HG02870 (cell line): Measurements from ENCODE around the gene MYH7.
"Not testable (repeated sequence)": the region's sequence is repeated elsewhere in the genome, so short reads cannot be mapped to it uniquely, and the experiment has no call there.

ENCODE experiments used
- ATAC-seq: cut with Tn5 transposase; IDR thresholded peaks from one replicate; pipeline ENCODE4 v1.9.1; 2021; ENCODE audit warnings: mild to moderate bottlenecking, moderate library complexity; ENCODE audit not compliant: unreplicated experiment

MYH7 gene

DNA sequence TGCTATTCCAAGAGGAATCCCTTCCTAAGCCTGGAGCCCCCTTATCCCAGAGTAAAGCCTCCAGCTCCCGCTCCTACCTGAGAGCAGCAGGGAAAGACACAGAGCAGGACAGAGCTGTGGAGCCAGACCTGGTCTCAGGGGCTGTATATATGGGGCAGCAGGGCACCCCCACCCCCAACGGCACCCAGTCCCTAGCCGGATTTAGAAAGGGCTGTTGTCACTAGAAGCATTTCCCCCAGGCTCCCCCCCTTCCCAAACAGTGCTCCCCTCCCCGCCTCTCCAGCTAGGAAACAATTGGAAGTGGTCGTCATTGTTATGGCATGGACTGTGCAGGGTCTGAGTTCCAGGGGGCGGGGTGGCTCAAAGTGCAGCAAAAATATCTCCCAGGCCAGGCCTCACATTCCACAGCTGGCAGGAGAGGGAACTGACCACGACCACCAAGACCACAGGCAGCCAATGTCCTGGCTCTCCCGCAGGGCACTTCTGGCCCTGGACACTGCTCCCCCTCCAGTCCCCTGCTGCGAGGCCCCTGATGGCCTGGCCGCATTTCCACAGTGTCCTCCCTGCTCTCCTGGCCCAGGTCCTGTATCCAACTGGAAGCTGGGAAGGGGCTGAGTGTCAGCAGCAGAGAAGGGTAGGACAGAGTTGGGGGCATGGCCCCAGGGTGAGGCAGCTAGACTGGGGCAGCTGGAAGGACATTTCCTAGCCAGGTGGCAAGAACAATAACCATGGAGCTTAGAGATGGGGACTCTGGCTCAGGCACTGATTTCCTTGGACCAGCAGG, at the start of gene MYH7:
Gene MYH7, minus strand, starts transcription at position 118 of the 784 bp plus-strand sequence. CDS start 1,928 bp downstream, outside the sequence.
- no peak for ATAC-seq

DNA sequence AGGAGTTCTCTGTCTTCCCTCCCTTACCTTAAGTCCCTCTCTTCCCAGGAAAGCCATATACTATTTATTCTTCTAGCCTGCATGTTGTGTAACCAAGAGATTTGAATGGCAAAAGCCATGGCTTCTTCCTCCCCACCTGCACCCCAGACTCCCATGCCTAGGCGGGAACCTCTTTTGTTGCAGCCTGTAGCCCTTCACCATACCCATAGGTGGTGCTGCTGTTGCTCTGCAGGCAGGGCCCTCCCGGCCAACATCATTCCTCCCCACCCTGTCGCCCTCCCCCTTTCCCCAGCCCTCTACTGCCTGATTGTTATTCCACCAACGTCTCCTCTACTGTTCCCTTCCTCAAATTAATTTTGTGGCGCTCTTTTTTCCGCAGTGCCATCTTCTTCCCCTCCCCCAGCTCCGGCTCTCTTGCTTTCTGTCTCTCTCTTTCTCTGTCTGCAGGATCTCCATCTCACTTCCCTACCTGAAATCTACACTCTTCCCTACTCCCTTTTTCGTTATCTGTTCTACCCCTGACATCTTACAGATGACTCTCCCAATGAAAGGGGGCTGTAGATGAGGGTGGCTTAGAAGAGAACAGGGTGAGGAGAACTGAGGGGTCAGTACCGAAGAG, 47.9 kb upstream of the MYH7 start:
- no peak for ATAC-seq

DNA sequence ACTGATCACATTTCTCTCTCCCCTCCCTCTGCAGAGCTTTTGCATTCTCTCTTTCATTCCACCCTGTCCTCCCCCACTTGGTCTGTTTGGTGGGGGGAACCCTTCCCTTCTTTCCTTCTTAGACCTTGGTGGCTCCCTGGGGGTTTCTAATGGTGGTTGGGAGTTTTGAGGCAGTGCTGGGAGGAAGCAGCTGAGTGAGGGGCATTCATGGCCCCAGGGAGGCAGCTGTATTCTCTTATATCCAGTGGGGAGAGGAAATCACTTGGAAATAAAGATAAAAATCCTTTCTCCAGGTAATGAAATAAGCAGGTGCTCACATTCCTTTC, 47.3 kb upstream of the MYH7 start:
- ATAC-seq = no peak

DNA sequence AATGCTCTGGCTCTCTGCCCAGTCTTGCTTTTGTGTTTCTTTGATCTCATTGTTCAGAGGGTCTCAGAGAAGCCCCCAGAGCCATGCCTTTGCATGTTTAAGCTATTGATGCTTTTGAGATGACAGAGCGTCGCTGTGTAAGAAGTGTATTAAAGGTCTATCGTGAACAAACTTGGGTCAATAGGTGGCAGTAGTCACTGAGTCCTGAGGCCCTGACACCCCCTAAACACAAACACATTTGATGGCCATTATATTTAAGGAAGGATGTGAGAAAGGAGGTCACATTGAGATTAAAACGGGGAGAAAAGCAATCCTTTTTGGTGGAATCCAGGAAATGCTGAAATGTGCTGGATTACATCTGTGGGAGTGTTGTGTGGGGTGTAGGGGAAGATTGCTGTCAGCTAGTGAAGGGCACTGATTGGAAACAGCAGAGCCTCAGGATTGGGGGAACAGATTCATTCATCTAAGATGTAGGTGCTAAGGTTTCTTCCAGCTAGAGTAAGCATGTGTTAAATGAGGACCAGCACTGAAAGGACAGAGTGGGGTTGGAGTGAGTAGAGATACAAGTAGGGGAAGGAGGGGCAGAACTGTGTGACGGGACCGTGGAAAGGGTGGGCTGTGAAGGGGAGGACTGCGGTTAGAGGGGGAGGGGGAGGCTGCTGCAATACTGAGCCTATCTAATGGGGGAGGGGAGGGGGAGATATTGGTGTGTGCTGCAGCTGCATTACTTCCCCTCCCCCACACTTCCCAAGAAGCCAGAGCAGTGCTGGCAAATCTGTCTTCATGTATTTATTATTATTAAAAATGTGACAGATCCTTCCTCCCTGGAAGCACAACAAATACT, 46.7 kb upstream of the MYH7 start:
- no peak for ATAC-seq

DNA sequence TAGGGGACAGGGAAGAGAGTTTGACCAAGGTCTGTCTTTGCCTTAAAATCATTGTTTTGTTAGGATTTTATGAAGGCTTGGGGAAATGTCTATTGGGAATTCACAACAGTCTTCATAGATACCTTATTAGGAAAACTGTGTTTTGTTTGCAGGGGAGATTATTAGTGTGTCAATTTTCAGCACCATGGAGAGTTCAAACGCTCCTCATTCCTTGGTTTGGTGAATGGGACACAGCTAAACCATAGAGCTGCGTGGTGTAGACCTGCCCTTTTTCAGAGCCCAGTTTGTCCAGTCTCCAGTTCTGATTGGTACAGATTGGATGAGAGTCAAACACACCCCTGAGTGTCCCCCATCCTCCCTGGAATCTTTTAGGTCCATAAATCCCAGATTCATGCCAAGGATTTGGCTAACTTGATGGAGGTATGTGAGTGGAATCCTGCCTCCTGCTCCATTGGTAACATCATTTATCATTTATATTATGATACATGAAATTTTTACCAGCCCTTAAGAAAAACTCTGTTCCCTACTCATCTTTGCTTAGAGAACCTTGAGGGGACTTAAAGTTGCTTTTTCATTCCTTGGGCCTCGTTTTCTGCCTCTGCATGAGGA, 46.0 kb upstream of the MYH7 start:
- no peak for ATAC-seq

DNA sequence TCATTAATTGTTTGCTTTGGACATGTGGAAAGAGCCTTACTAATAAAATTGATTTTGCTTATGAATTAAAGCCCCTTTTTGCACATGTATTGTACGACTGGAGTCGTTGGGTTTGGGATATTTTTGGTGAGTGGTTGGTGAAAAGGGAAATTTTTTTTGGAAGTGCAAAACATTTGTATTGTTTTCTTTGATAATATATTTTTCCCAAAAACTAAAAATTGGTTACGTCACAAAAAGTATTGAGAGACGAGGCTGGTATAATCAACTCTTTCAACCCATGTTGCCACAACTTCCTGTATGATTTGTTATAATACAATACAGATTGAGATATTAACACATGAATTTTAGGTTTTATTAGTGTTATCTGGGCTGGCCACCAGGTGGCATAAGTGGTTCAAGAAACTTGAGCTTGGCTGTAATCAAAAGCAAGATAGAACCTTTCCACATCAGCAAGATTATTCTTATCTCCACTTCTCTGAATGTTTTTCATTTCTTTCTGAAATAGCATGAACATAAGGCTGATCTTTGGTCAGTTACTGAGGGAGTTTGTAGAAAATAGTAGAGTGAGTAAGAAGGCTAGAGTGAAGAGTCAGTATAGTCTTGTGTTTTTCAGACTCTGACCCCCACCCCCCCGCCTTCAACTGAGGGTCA, 42.8 kb upstream of the MYH7 start:
- no peak for ATAC-seq

DNA sequence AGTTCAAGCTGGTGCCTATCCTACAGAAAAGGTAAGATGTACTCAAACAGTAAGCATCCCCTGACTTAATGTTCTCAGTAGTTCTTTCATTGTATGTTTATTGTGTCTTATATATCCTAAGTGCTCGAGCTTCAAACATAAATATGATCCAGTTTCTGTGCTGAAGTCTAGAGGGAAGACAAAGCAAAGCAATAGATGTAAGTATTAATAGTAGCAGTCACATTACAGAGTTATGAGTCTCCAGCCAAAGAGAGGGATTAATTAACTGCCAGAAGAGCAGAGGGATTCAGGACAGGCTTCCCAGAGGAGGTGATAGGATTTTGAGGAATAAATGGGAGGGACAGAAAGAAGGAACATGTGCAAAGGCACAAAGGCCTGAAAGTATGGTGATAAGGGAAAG, 35.5 kb upstream of the MYH7 start:
- no peak for ATAC-seq

DNA sequence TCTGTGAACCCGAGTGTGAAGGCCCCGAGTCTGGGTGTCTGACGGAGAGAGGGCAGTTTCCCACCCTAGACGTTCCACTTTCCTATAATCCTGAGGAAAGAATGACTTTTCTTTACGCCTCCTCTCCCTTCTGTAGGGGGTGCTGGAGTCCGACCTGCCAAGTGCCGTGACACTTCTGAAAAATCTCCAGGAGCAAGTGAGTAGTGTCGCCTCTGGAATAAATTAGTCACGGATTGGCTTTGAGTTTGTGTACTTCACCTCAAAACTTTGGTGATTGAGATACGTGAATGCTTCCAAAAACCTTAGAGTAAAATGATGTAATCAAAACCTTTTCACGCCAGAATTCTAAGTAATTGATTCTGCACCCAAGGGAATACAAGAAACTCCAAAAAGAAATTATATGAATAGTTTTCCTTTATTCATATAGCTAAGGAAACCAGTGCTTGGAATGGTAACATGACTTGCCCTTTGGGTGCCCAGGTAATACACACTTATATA, 34.5 kb upstream of the MYH7 start:
- peak; percentile 4 for ATAC-seq

DNA sequence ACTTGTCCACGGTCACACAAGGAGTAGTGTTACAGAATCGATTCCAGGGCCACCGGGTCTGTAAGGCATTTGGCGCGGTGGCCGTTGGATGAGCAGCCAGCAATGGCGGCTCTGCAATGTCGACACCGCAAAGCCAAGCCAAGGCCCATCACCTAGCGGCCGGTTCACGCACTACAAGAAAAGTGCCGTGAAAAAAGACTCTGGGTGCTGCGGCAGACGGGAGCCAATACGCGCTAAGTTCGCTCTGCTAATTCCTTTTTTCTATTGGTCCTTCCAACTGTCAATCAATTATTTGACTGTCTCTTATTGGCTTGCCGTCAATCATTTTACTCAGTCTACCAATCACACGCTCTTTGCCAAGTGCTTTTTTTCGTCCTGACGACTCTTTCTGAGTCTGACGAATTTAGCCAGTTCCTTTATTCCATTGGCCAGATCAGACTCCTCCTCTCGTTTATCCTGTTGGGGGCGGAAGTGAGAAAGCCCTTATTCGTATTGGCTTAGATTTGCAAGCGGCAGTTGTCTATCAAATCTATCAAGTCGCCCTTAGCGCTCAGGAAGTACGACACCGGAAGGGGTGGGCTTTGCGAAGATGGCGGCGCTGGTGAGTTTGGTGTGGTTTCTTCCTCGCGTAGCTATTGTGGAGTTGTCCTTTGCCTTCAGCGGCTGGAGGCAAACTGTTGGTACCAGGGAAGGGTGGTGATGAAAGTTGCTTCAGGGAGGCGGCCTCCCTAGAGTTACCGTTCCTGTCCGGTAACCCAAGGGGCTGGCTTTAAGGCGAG, 33.9 kb upstream of the MYH7 start, which contains the start of gene NGDN:
Gene NGDN, plus strand, starts transcription at position 577 of the 779 bp plus-strand sequence. Its CDS starts 13 bp downstream, at position 590.
- ATAC-seq = peak; percentile 97

DNA sequence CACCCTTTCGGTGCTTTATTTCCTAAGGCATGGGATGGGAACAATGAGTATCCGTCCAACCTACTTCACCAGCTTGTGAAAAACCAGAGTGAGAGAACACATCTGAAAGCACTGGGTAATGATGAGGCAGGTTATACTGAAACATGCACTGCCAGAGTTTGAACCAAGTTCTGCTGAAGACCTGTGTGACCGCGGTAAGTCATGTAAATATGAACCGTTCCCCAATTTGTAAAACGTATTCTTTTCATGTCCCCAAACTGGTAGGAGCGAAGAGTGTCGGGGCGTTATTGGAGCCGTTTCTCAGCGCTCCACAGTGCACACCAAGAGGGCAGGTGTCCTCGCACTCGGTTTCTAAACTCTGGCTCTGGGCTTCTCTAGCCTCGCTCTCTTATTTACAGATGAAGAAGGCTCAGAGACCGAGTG, 33.3 kb upstream of the MYH7 start:
- ATAC-seq = no peak

DNA sequence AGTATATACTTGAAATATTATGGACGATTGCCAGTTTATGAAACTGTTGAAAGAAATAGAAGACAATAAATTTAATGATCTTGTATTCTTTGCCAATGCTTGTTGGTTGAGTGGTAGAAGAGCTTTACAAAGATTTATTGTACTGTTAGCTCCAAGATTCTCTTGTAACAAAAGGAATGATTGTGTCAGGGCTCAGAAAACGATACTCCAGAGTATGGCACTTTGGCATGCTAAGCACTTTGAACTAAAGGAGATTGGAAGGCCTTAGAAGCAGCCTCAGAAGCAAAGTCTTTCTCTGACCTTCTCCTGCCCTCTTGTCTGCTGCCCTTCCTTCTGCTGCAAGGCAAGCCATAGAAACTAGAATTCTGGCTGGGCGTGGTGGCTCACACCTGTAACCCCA, 29.8 kb upstream of the MYH7 start:
- ATAC-seq = no peak

DNA sequence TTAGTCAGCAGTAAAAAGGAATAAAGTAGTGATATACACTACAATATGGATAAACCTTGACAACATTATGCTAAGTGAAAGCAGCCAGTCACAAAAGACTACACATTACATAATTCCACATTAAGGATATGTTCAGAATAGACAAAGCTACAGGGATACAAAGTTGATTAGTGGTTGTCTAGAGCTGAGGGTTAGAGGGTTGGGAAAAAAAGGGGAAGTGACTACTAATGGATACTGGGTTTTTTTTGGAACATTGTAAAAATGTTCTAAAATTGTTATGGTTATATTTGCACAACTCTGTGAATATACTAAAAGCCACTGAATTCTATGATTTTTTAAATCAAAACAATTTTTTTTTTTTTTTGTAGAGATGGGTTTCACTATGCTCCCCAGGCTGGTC, 29.2 kb upstream of the MYH7 start:
- no peak for ATAC-seq

DNA sequence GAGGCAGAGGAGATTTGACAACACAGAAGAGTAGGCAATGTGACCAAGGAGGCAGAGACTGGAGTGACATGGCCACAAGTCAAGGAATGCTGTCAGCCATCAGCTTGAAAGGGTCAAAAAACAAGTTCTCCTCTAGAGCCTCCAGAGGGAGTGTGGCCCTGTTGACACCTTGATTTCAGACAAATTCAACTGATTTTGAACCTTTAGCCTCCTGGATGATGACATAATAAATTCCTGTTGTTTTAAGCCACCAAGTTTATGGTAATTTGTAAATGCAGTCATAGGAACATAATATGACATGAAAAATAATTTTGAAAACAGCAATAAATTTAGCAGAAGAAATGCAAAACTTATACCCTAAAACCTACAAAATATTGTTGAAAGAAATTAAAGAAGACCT, 25.5 kb upstream of the MYH7 start:
- no peak for ATAC-seq

DNA sequence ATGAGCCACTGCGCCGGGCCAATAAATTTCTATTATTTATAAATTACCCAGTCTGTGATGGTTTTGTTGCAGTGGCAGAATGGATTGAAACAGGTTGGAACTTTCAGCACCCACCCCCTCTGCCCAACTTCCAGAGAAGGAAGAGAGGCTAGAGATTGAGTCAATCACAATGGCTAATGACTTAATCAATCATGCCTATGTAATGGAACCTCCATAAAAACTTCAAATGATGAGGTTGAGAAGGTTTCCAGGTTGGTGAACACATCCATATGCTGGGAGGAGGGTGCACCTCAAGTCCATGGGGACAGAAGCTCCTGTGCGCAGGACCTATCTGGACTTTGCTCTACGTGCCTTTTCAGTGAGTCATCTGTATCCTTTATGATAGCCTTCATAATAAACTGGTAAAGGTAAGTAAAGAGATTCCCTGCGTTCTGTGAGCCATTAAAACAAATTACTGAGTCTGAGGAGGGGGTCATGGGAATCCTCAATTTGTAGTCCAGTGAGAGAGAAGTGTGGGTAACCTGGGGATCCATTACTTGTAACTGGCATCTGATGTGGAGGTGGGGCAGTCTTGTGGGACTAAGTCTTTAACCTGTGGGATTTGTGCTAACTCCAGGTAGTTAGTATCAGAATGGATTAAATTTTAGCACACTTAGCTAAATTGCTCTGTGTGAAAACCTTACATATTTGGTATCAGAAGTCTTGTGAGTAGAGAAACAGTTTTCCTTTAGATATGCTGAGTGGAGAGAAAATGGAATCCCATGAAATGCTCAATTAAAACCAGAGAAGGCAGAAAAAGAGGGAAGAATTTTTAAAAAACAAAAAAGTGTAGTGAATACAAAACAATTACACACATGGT, 22.4 kb upstream of the MYH7 start:
- no peak for ATAC-seq

DNA sequence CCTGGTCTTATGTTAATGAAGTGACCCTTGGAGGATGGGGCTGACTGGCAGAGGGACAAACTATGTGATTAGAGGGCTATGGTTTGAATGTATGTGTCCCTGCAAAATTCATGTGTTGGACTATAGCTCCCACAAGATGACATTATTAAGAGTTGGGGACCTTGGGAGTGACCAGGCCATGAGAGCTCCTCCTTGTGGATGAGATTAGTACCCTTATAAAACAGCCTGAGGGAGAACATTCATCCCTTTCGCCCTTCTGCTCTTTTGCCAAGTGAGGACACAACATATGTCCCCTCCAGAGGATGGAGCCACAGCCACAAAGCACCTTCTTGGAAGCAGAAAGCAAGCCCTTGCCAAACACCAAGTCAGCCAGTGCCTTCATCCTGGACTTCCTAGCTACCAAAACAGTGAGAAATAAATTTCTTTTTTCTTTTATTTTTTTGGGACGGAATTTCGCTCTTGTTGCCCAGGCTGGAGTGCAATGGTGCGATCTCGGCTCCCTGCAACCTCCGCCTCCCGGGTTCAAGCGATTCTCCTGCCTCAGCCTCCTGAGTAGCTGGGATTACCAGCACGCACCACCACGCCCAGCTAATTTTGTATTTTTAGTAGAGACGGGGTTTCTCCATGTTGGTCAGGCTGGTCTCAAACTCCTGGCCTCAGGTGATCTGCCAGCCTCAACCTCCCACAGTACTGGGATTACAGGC, 21.6 kb upstream of the MYH7 start:
- ATAC-seq = not testable (repeated sequence)

DNA sequence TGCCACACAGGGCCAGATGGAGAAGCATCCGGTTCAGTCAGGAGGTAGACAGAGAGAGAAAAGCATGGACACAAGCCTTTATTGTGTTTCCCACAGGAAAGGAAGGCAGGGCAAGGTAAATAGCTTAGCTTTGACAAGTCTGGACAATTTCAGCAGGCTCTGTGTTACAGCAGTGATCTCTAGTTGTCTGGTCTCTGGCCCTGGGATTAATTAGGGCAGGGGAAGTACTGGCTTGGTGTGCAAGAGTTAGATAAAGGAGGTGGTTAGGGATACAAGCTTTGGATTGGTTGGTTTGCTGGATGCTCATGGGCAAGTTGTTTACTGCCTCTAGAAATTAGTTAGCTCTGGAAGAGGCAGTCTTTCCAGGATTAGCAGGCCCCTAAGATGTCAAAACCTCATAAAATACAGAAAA, 19.0 kb upstream of the MYH7 start:
- ATAC-seq = no peak

DNA sequence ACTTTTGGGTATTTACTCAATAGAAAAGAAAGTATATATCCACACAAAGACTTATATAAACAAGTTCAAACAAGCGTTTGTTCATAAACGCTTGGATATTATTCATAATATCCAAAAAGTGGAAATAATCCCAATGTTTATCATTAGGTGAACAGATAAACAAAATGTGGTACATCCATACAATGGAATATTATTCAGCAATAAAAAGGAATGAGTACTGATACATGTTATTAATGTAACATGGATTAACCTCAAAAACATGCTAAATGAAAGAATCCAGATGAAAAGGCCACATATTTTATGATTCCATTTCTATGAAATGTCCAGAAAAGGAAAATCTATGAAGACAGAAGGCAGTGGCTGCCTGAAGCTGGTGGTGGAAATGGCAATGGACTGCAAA, 16.8 kb upstream of the MYH7 start:
- no peak for ATAC-seq

DNA sequence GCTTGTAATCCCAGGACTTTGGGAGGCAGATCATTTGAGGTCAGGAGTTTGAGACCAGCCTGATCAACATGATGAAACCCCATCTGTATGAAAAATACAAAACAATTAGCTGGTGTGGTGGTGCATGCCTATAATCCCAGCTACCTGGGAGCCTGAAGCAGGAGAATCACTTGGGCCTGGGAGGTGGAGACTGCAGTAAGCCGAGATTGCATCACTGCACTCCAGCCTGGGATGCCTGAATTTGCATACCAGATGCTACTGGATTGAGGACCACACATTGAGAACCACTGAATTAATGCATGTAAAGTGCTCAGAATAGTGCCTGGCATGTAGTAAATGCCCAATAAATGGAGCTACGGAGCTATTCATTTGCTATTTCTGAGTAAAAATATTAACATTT, 14.9 kb upstream of the MYH7 start:
- ATAC-seq = no peak
